Renal cortical epithelial cell (primary cell): ENCODE data around the gene TTC27. TPM values are rescaled to one million over a fixed set of nuclear protein-coding genes. Genes with fewer than 3 reads are reported as not detected.
"Not testable (repeated sequence)": the region's sequence is repeated elsewhere in the genome, so short reads cannot be mapped to it uniquely, and the experiment has no call there.

Source experiments
- DNase-seq: peaks from one replicate; pipeline ENCODE4 v3.0.0-alpha.2; 2011; ENCODE audit warnings: low read depth
- total RNA-seq: library from RNA; depleted of rRNA; stranded (reverse); fragments of >200 nt; gene quantifications from 2 replicates; pipeline ENCODE4 v1.2.3, GENCODE V29; 2014

Gene TTC27
- total RNA-seq, 1 donor from 2014 or later: 20.5 TPM

DNA sequence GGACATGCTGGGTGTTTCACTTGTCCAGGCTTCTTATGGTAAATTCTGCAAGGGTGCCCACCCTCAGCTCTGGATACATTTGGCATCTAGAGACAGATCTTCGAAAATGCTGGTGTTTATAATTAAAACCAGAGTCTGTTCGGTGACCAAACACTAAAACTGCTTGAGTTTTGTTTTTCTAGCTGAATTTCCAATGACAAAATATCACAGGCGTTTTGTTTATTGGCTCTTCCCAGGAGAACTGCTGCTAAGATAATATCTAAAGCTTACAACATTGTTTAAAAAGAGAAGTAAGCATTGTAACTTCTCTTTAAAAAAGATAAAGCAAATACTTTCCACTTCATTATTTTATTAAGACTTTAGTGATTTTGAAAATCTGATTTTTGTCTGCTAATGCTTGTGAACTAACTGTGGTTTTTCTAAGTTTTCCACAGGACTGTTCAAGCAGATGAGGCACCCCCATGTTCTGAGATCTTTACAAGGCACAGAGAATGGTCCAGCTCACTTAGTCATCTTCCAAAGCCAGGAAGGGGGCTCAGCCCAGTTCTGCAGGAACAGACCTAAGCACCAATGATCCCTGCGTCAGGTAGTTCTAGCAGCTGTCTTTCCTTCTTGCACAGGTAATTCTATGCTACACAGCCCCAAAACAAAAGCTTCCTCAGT, 224.1 kb downstream of the TTC27 start:
- no peak for DNase-seq

DNA sequence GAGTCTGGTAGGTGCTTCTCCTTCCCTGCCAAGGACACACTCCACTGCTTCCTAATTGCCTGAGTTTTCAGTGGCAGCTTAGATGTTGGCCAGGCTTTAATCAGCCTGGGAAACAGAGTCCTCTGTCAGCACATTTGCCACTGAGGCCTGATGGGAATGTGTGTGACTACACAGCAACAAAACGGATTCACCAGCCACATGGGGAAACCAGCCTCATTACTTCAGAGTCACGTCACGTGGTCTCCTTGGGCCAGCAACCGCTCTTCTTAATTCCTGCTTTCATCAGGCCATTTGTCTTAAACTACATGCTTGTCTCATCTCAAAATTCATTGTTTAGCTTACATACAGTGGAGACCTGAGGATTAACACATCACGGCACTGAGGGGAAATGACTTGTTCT, 225.0 kb downstream of the TTC27 start:
- peak; percentile 54 for DNase-seq

DNA sequence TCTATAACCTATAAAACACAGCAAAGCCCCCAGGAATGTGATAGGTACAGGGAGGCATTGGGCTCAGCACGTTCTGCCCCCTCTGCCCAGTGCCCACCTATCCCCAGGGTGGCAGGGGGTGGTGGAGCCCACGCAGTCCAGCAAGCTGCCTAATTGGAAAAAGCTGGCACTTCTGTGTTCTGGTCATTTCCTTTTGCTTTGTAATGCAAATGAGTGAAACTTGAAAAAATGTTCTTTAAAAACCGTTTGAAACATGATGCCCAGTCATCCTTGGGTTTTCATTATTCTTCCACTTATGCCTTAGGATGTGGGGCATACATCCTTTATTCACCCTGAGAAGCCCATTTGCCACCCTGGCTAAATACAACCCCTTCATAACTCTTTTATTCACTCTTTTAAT, 229.0 kb downstream of the TTC27 start:
- no peak for DNase-seq

DNA sequence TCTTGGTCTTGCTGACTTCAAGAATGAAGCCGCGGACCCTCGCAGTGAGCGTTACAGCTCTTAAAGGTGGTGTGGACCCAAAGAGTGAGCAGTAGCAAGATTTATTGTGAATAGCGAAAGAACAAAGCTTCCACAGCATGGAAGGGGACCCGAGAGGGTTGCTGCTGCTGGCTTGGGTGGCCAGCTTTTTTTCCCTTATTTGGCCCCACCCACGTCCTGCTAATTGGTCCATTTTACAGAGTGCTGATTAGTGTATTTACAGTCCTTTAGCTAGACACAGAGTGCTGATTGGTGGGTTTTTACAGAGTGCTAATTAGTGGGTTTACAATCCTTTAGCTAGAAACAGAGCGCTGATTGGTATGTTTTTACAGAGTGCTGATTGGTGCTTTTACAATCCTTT, 230.9 kb downstream of the TTC27 start:
- DNase-seq: no peak

DNA sequence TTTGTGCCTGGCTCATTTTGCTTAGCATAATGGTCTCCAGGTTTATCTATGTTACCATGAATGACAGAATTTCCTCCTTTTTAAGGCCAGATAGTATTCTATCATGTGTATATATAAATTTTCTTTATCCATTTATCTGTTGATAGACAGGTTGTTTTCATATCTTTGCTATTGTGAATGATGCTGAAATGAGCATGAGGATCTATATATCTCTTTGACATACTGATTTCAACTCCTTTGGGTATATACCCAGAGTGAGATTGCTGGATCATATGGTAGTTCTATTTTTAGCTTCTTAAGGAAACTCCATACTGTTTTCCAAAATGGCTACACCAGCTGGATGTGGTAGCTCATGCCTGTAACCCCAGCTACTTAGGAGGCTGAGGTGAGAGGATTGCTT, 232.5 kb downstream of the TTC27 start:
- no peak for DNase-seq

DNA sequence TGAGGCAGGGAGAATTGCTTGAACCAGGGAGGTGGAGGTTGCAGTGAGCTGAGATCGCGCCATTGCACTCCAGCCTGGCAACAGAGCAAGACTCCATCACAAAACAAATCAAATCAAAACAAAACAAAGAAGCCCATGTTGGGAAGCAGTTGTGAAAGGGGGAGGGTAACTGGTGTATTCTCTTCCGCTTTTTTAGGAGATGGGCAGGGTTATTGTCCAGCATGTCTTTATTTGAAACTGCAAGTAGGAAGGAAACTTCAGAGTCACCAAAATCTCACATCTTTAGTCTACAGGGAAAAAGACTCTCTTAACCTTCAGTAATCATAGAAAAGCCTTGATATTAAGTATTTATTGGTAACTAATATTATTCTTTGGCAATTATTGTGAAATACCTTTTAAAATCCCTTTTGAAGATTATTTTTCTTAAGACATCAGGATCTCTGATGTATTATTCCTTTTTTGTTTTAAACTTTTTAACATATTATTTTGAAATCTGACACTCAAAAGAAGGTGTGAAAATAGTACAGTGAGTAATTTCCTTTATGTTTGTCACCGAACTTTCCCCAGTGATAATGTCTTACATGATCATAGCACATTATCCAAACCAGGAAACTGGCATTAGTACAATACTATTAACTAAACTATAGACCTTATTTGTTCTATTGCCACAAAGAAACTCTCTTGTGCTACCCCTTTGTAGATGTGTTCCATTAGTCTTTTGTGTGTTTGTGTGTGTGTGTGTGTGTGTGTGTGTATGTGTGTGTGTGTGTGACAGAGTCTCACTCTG, 234.6 kb downstream of the TTC27 start:
- no peak for DNase-seq

DNA sequence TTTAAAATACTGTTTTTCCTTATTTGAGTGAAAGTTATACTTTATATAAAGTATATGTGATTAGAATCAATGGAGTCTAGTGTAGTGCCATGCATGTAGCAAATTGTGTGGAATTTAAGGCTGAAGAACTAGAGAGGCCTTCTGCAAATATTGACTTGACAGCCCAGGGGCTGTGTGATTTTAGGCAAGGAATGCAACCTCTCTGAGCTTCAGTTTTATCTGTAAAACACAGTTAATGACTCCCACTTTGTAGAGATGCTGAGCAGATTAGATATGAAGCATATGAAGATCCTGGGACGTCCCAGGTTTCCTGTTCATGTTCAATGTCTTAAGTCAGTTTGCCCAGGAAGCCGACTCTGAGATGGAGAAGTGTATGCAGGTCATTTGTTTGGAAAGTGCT, 235.5 kb downstream of the TTC27 start:
- DNase-seq: no peak

DNA sequence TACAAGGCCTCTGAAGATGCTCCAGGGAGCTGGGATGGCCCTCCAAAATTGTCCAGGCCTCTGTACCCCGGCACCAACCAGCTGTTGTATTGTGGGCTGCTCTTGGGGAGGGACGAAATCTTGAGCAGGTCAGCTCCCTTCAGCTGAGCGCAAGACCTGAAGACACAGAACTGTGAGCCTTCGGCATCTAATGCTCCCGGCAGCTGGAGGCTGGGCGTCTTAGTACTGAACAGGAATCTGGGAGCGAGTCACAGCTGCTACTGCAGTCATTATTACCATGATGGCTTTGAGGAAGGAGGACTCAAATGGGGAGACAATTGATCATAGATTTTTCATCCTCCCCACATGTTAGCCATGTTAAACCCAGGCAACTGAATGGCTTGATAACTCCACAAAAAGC, 236.0 kb downstream of the TTC27 start:
- DNase-seq: no peak

DNA sequence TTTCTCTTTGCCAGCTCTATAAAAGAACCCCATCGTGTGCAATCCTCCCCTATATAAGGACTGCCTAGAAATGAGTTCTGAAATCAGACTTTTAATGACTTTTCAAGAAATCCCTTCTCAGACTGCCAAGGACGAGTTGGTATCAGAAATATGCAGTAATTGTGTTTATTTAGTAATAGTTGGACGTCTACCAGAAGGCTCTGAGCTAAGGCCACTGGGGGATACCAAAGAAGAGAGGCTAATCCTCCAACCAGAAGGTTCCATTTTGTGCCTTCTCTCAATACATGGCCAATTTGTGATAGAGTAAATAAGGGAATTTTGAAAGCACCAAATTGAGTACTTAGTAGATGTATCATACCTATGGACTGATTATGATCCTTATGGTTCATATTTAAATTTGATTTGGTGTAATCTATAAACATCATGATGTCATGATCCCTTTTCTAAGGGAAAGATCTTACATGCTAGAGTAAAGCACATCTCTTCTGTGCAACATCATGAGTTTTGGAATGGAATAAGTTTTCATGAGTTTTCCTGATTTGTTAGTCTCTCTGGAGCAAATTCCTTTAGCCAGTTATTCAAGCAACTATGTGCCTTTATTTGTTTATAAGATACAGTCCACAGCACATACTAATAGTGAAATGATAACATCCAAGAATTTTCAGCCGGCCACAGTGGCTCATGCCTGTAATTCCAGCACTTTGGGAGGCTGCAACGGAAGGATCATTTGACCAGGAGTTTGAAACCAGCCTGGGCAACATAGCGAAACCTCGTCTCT, 236.7 kb downstream of the TTC27 start:
- peak; percentile 37 for DNase-seq

DNA sequence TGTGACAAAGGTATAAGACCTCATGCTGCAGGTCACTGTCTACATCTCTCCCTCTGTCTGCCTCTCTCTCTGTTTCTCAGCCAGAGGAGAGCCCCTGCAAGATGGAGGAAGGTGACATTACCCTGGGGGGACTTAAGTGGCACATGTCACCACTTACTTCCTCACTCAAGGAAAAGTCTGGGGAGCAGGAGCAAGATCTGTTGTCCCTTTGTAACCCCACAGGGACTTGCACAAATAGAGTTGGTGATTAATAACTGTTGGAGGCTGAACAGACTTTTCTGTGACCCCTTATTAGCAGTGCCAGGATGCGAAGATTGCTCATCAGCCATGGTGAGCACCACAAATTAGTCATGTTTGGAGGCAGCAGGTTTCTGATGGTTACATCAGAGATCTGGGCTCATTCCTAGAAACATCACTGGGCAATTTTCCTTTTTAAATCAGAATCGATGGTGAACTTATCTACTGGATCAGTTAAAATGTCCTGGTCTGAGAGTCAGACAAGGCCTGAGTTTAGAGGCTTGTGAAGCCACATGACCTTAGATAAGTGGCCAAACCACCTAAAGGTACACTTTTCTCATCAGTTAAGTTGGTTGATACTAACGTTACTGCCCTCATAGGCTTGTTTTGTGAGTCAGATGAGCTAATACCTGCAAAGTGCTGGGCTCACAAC, 237.7 kb downstream of the TTC27 start:
- DNase-seq: peak; percentile 74

DNA sequence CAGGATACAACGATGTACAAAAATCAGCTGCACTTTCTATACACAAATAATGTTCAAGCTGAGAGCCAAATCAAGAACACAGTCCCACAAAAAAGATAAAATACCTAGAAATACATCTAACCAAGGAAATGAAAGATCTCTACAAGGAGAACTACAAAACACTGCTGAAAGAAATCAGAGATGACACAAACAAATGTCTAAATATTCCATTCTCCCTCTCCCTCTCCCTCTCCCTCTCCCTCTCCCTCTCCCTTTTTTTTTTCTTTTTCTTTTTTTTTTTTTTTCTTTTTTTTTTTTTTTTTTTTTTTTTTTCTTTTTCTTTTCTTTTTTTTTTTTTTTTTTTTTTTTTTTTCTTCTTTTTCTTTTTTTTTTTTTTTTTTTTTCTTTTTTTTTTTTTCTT, 238.6 kb downstream of the TTC27 start:
- DNase-seq: not testable (repeated sequence)
